HL-60 (cell line): Measurements from ENCODE around the gene DNAI7.

ENCODE experiments used
- DNase-seq, 2 experiments: peaks; one replicate each; pipeline ENCODE4 v3.0.0-alpha.2; 2010 to 2020; ENCODE audit warnings: low read depth in 1 of 2, low spot score in 1 of 2
- H3K27ac ChIP-seq: fragments of 250-450 bp; sonication (Bioruptor Pico); replicated peaks from 2 replicates; pipeline ENCODE4 v1.5.1; 2020; ENCODE audit warnings: mild to moderate bottlenecking, moderate library complexity
- H3K27me3 ChIP-seq: fragments of 250-450 bp; sonication (Bioruptor Pico); 2 replicates; pipeline ENCODE4 v1.5.1; 2021; ENCODE audit warnings: mild to moderate bottlenecking, moderate library complexity; ENCODE audit not compliant: insufficient read depth, poor library complexity, severe bottlenecking
- H3K4me3 ChIP-seq: replicated peaks from 2 replicates; pipeline ENCODE4 v1.5.1; 2011; ENCODE audit warnings: mild to moderate bottlenecking, control low read depth, low read length; ENCODE audit not compliant: insufficient read depth
- CTCF ChIP-seq: IDR thresholded peaks from one replicate; pipeline ENCODE4 v1.5.1; 2011; ENCODE audit warnings: low read length, control low read depth, inconsistent platforms; ENCODE audit not compliant: insufficient read depth
- GABPA ChIP-seq: IDR thresholded peaks from 2 replicates; pipeline ENCODE4 v1.6.1; 2012; ENCODE audit warnings: low read depth
- POLR2AphosphoS5 ChIP-seq: IDR thresholded peaks from 2 replicates; pipeline ENCODE4 v1.6.1; 2012; ENCODE audit warnings: low read depth
- REST ChIP-seq: IDR thresholded peaks from 2 replicates; pipeline ENCODE4 v1.6.1; 2012; ENCODE audit warnings: low read depth; ENCODE audit not compliant: insufficient replicate concordance
- SPI1 ChIP-seq: IDR thresholded peaks from 2 replicates; pipeline ENCODE4 v1.6.1; 2012; ENCODE audit warnings: low read depth, mild to moderate bottlenecking, borderline replicate concordance
- long read RNA-seq: library from polyadenylated mRNA; unstranded; transcript quantifications from one replicate; pipeline ENCODE4 v2.0.0, GENCODE V29; 2020

DNAI7 gene, protein sequence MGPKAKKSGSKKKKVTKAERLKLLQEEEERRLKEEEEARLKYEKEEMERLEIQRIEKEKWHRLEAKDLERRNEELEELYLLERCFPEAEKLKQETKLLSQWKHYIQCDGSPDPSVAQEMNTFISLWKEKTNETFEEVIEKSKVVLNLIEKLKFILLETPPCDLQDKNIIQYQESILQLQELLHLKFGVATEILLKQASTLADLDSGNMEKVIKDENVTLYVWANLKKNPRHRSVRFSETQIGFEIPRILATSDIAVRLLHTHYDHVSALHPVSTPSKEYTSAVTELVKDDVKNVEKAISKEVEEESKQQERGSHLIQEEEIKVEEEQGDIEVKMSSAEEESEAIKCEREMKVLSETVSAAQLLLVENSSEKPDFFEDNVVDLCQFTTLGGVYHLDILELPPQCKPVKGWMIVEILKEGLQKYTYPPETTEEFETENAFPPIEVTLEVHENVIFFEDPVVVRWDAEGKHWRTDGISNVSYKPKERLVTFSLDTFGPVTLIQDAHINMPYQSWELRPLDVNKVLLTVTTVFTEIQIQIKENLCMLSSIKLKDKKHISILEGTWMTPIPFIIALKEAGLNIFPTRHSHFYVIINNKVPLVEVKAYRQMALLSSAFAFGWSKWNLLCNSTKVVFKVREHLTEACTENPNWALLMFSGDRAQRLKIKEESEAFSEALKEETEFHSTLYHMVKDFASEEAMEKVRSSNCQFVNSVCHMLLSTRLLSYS
- long read RNA-seq, partial matches to known transcripts: 0 of 1 reads
- long read RNA-seq, other reads (novel, unspliced or antisense): 1 of 1 reads

DNA sequence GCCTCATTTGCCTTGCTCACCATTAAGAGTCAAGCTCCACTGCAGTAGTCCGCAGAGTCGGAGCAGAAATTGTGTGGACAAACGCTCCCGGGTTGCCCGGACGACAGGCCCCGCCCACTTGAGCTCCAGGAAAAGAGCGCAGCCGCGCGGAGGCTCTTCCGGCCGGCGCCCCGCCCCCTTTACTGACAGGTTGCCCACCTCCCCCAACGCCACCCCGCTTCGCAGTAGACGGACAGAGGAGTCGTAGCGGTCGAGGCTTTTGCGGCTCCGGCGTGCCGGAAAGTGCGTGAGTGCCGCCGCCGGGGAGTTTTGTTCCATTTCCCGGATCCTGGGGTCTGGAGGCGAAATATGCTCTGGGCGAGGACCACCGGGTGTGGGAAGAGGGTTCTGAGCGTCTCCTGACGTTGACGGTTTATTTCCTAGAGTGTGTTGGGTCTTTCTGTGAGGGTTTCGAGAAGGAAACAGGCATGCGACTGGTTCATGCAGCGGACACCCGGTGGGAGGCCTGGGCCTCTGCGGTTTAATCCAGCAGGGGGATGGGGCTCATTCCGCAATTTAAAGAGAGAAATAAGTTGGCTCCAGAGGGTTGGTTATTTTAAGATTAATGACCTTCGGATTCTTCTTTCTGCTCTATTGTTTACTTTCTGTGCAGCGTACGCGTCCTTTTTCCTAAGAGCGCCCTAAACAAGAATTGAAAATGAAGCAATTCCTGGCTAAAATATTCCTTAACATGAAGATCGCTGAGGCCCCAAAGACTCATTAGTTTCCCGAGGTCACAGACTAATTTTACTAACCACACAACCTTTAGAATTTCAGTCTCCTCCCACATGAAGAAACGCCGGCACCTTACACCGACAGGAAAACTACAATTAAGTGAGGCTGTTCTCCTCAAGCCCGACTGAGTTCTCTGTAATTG lies at the start of gene DNAI7, which contains the start of gene ETFRF1:
DNAI7 (minus strand) TSS at position 105 of the 916 bp plus-strand sequence; CDS start at position 23, 82 bp downstream.
ETFRF1 (plus strand) TSS at position 182 of the 916 bp plus-strand sequence. CDS start 8,720 bp downstream, outside the sequence.
- peak; percentile 79 to 97 for DNase-seq
- Histone ChIP-seq H3K27me3 (no peaks in the 10 kb centered on the region), H3K27ac (peak within 1 kb of the TSS; percentile 91), H3K4me3 (peak within 1 kb of the TSS; percentile 69)
- peak; percentile 79 for TF ChIP-seq POLR2AphosphoS5
- TF ChIP-seq REST: peak; percentile 11
- no peak for TF ChIP-seq SPI1

GRCh38 chr12:25243680-25243990 lies 48.7 kb upstream of the DNAI7 start:
- DNase-seq: no peak
- H3K4me3 ChIP-seq: no peak overlapping the region
- H3K27me3 ChIP-seq: no peaks in the 10 kb centered on the region
- no peak for TF ChIP-seq REST
- no peak for TF ChIP-seq POLR2AphosphoS5
- TF ChIP-seq SPI1: no peak
- no peak for TF ChIP-seq GABPA
- TF ChIP-seq CTCF: no peak
- no peak overlapping the region for H3K27ac ChIP-seq

DNA sequence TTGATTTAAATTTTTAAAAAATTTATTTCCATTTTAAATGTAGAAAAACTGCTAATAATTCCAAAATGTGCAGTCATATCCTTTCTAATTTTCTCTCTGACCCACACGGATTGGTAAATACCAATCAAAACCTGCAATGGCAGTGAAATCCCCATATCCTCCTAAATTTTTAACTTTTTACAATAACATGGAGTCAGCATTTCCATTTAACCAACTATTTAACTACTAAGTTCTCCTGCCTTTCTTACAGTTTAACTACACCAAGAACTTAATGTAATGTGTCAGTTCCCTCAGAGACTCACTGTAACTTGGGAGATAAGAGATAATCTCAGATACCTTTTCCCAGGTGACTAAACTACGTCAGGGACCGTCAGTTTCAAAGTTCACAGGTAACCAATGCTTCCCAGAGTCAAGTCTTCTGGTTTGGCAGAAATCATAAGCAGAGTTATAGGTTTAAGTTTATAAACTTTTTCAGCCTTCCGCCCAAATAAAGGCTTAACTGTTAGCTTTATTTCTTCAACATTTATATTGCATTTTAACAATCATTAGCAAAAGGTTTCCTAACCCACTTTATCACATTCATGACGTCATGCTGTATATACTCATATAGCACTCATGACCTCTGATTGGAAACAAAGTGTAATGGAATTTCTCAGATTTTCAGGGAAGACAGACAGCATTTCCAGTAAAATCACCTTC lies 48.2 kb upstream of the DNAI7 start:
- no peaks in the 10 kb centered on the region for H3K27me3 ChIP-seq

More for the DNA sequence above, 48.2 kb upstream of the DNAI7 start:
- Histone ChIP-seq H3K27ac (no peak overlapping the region), H3K4me3 (no peak overlapping the region)
- no peak for DNase-seq
- no peak for TF ChIP-seq CTCF
- no peak for TF ChIP-seq REST
- TF ChIP-seq GABPA: no peak
- no peak for TF ChIP-seq POLR2AphosphoS5
- no peak for TF ChIP-seq SPI1
